Transverse colon (tissue), 4 donors: ENCODE data around the gene MYF5. TPM values are rescaled to one million over a fixed set of nuclear protein-coding genes. Genes with fewer than 3 reads are reported as not detected.

Source experiments
- DNase-seq: peaks from one replicate; pipeline ENCODE4 v3.0.0-alpha.2; 2019
- H3K27ac ChIP-seq, 4 donors: fragments of 200-600 bp; sonication (generic); 2 replicates each; pipeline ENCODE4 v1.5.1; 2016 to 2018; ENCODE audit warnings: inconsistent platforms in 4 of 4
- H3K27me3 ChIP-seq: fragments of 200-600 bp; sonication (generic); 2 replicates; pipeline ENCODE4 v1.5.1; 2017; ENCODE audit warnings: inconsistent platforms
- H3K36me3 ChIP-seq, 4 donors: fragments of 200-600 bp; sonication (generic); 2 replicates each; pipeline ENCODE4 v1.5.1; 2017 to 2019; ENCODE audit warnings: inconsistent platforms in 4 of 4
- H3K4me1 ChIP-seq, 4 donors: fragments of 200-600 bp; sonication (generic); 2 replicates each; pipeline ENCODE4 v1.5.1; 2017 to 2020; ENCODE audit warnings: inconsistent platforms in 4 of 4
- H3K4me3 ChIP-seq, 4 donors: fragments of 200-600 bp; sonication (generic); 1 replicate in 1 of 4; 2 replicates in 3 of 4; pipeline versions ENCODE4 v1.5.1 to v1.6.1; 2017 to 2019; ENCODE audit warnings: inconsistent platforms in 4 of 4
- H3K9me3 ChIP-seq, 2 donors: fragments of 200-600 bp; sonication (generic); 2 replicates each; pipeline ENCODE4 v1.5.1; 2017 to 2019; ENCODE audit warnings: inconsistent platforms in 2 of 2
- CTCF ChIP-seq, 5 experiments: fragments of 200-600 bp in 3 of 5; fragments of 450-650 bp in 2 of 5; sonication (generic) in 3 of 5; IDR thresholded peaks; 1 replicate in 2 of 5; 2 replicates in 3 of 5; pipeline ENCODE4 v1.5.1; 2016 to 2017; ENCODE audit warnings: antibody characterized with exemption in 5 of 5, inconsistent platforms in 3 of 5, mild to moderate bottlenecking in 2 of 5, moderate library complexity in 1 of 5
- EP300 ChIP-seq: sonication (generic); formaldehyde crosslinking; IDR thresholded peaks from one replicate; pipeline ENCODE4 v1.6.1; 2017; ENCODE audit warnings: antibody characterized with exemption, low read depth
- POLR2A ChIP-seq: fragments of 450-650 bp; IDR thresholded peaks from one replicate; pipeline ENCODE4 v1.6.1; 2016; ENCODE audit warnings: antibody characterized with exemption, mild to moderate bottlenecking, moderate library complexity
- POLR2AphosphoS5 ChIP-seq, 3 donors: sonication (generic); formaldehyde crosslinking; IDR thresholded peaks; one replicate each; pipeline ENCODE4 v1.6.1; 2016; ENCODE audit warnings: antibody characterized with exemption in 3 of 3
- WGBS, 2 donors: methylation state at CpG; one replicate each; pipeline ENCODE4 v1.1.5; 2018; ENCODE audit warnings: low coverage in 1 of 2; 5-methylcytosine and 5-hydroxymethylcytosine counted together
- in situ Hi-C, 4 donors: fragments of 200-750 bp; cut with MboI; loops; one replicate each; pipeline versions ENCODE4 v1.15.0 to v1.15.1; 2017; ENCODE audit warnings: low sequenced_read_pairs in 3 of 4, low pct_ligation_motif_present in 1 of 4, low pct_unique_long_range_greater_than_20kb in 1 of 4
- intact Hi-C: fragments of 100-400 bp; cut with DNase I; formaldehyde crosslinking; loops from one replicate; pipeline ENCODE4 v1.15.1; 2023; ENCODE audit warnings: low total_unique reads
- total RNA-seq, 4 donors: library from RNA; depleted of rRNA; stranded (reverse); fragments of >200 nt; gene quantifications; one replicate each; pipeline ENCODE4 v1.1.0, GENCODE V29; 2016

Gene MYF5
- total RNA-seq, 4 donors from 2014 or later: not detected

- in situ Hi-C loops: no loop called here
- no peak for TF ChIP-seq CTCF (IDR thresholded peaks at IDR 0.05)
- no peak for TF ChIP-seq POLR2AphosphoS5 (IDR thresholded peaks at IDR 0.05)
- no peak for TF ChIP-seq EP300
- TF ChIP-seq POLR2A: no peak
- intact Hi-C loops: no loop called here
Observed at GRCh38 chr12:80752464-80752863, 35.8 kb downstream of the MYF5 start.

GRCh38 chr12:80754274-80754673 is 37.6 kb downstream of the MYF5 start:
- 73 to 81% methylated on average over 1 to 3 of the region's 3 CpGs for WGBS, 2 donors
- intact Hi-C loops (no loop called here), in situ Hi-C loops (no loop called here)
- Histone ChIP-seq H3K4me1 (no peaks in the 10 kb centered on the region), H3K27ac (no peak overlapping the region), H3K27me3 (no peaks in the 10 kb centered on the region), H3K4me3 (no peak overlapping the region), H3K36me3 (no peaks in the 10 kb centered on the region), H3K9me3 (no peaks in the 10 kb centered on the region)
- no peak for DNase-seq
- TF ChIP-seq POLR2A: no peak
- no peak for TF ChIP-seq POLR2AphosphoS5 (IDR thresholded peaks at IDR 0.05)
- TF ChIP-seq EP300: no peak
- TF ChIP-seq CTCF (IDR thresholded peaks at IDR 0.05): no peak

More at GRCh38 chr12:80752464-80752863, 35.8 kb downstream of the MYF5 start:
- no peaks in the 10 kb centered on the region for H3K4me1 ChIP-seq
- H3K27me3 ChIP-seq: no peaks in the 10 kb centered on the region
- no peak overlapping the region for H3K27ac ChIP-seq
- H3K36me3 ChIP-seq: no peaks in the 10 kb centered on the region
- no peak overlapping the region for H3K4me3 ChIP-seq
- DNase-seq: no peak
- no peaks in the 10 kb centered on the region for H3K9me3 ChIP-seq

- Histone ChIP-seq H3K36me3 (no peaks in the 10 kb centered on the region), H3K27ac (no peak overlapping the region), H3K4me3 (no peak overlapping the region), H3K9me3 (no peaks in the 10 kb centered on the region), H3K27me3 (no peaks in the 10 kb centered on the region), H3K4me1 (no peaks in the 10 kb centered on the region)
- no peak for TF ChIP-seq POLR2A
- no peak for TF ChIP-seq CTCF (IDR thresholded peaks at IDR 0.05)
- no peak for TF ChIP-seq POLR2AphosphoS5 (IDR thresholded peaks at IDR 0.05)
- no peak for TF ChIP-seq EP300
- in situ Hi-C loops: no loop called here
- WGBS, 2 donors: 69 to 83% methylated on average over 1 of the region's 1 CpG
- intact Hi-C loops: no loop called here
- no peak for DNase-seq
Observed at GRCh38 chr12:80756875-80757274, 40.2 kb downstream of the MYF5 start.

GRCh38 chr12:80761838-80762237 is 45.1 kb downstream of the MYF5 start:
- Histone ChIP-seq H3K27me3 (no peaks in the 10 kb centered on the region), H3K4me3 (no peak overlapping the region), H3K36me3 (no peaks in the 10 kb centered on the region), H3K9me3 (no peaks in the 10 kb centered on the region), H3K4me1 (no peaks in the 10 kb centered on the region), H3K27ac (no peak overlapping the region)
- WGBS, 2 donors: 53% methylated on average over 5 of the region's 5 CpGs
- in situ Hi-C loops: no loop called here
- DNase-seq: no peak
- no peak for TF ChIP-seq CTCF (IDR thresholded peaks at IDR 0.05)
- no peak for TF ChIP-seq POLR2A
- no peak for TF ChIP-seq POLR2AphosphoS5 (IDR thresholded peaks at IDR 0.05)
- no peak for TF ChIP-seq EP300
- intact Hi-C loops: no loop called here
